Stimulated activated CD8-positive, alpha-beta memory T cell treated with anti-CD3 and anti-CD28 coated beads, Interleukin-4, amount 100 ng/mL, for 1 hour (primary cell): ENCODE measurements around the gene CD200R1.
"Not testable (repeated sequence)": the region's sequence is repeated elsewhere in the genome, so short reads cannot be mapped to it uniquely, and the experiment has no call there.

Source experiments
- DNase-seq, 2 donors: peaks; one replicate each; pipeline ENCODE4 v3.0.0-alpha.2; 2020; ENCODE audit warnings: low read depth in 2 of 2, low spot score in 1 of 2

CD200R1 gene

GRCh38 chr3:112976001-112976400 lies 1.1 kb upstream of the CD200R1 start:
- DNase-seq = no peak

GRCh38 chr3:112974178-112974517 lies 755 bp downstream of the CD200R1 start:
- DNase-seq = no peak

- no peak for DNase-seq
These were observed 1.4 kb downstream of the CD200R1 start for GRCh38 chr3:112973325-112974177.

GRCh38 chr3:112972158-112972557 lies 2.7 kb downstream of the CD200R1 start:
- DNase-seq = no peak

GRCh38 chr3:112967828-112968227 lies 7.1 kb downstream of the CD200R1 start:
- DNase-seq = no peak

- no peak for DNase-seq
These were observed 7.5 kb downstream of the CD200R1 start for GRCh38 chr3:112967425-112967824.

- no peak for DNase-seq
These were observed 8.3 kb downstream of the CD200R1 start for GRCh38 chr3:112966633-112967032.

- no peak for DNase-seq
These were observed 9.2 kb downstream of the CD200R1 start for GRCh38 chr3:112965656-112966055.

GRCh38 chr3:112963683-112964082 lies 11.2 kb downstream of the CD200R1 start:
- no peak for DNase-seq

GRCh38 chr3:112958811-112959560 lies 15.9 kb downstream of the CD200R1 start:
- no peak for DNase-seq

GRCh38 chr3:112956351-112956750 lies 18.6 kb downstream of the CD200R1 start:
- no peak for DNase-seq

GRCh38 chr3:112948346-112948838 lies 26.5 kb downstream of the CD200R1 start:
- DNase-seq = no peak

GRCh38 chr3:112931736-112932521 lies 43.0 kb downstream of the CD200R1 start:
- no peak for DNase-seq

GRCh38 chr3:112930771-112931170 lies 44.1 kb downstream of the CD200R1 start:
- DNase-seq = no peak

- DNase-seq = no peak
These were observed 48.9 kb downstream of the CD200R1 start for GRCh38 chr3:112925969-112926368.

GRCh38 chr3:112925560-112925959 lies 49.3 kb downstream of the CD200R1 start:
- DNase-seq = no peak

- not testable (repeated sequence) for DNase-seq
These were observed 55.4 kb downstream of the CD200R1 start for GRCh38 chr3:112919541-112919940.

- no peak for DNase-seq
These were observed 66.7 kb downstream of the CD200R1 start for GRCh38 chr3:112908252-112908651.

- DNase-seq = no peak
These were observed 70.1 kb downstream of the CD200R1 start for GRCh38 chr3:112904786-112905185.

- no peak for DNase-seq
These were observed 74.8 kb downstream of the CD200R1 start for GRCh38 chr3:112900113-112900512.

GRCh38 chr3:112897791-112898190 lies 77.1 kb downstream of the CD200R1 start:
- no peak for DNase-seq
